Naive thymus-derived CD8-positive, alpha-beta T cell (primary cell): Measurements from ENCODE around the gene EPHB4. TPM values are rescaled to one million over a fixed set of nuclear protein-coding genes. Genes with fewer than 3 reads are reported as not detected.
A peak's percentile ranks its signal among the peaks of the same experiment; 100 is the strongest.

Source experiments
- ATAC-seq, 2 donors: fragments of 150-1000 bp; cut with Tn5 transposase in 1 of 2; sonication (Bioruptor Pico), chemical (Tn5 transposase) in 1 of 2; 1 replicate in 1 of 2; 2 replicates in 1 of 2; pipeline ENCODE4 v1.10.0; 2021; ENCODE audit warnings: mild to moderate bottlenecking in 2 of 2, moderate library complexity in 2 of 2
- POLR2A ChIA-PET: fragments of 350-600 bp; sonication (Branson Sonifier 250); formaldehyde crosslinking; loops from one replicate; lab custom pipeline; 2021; ENCODE audit warnings: antibody characterized with exemption; lab: Charles Lee
- DNase-seq, 10 donors: peaks; one replicate each; pipeline versions ENCODE4 v3.0.0 to v3.0.0-alpha.2; 2020 to 2022
- H3K27ac Mint-ChIP-seq, 10 donors: one replicate each; pipeline ENCODE4 v1.8.0; 2020 to 2022; ENCODE audit warnings: mild to moderate bottlenecking in 10 of 10, mixed read lengths in 10 of 10, moderate library complexity in 4 of 10, inconsistent platforms in 1 of 10
- H3K27me3 Mint-ChIP-seq, 5 donors: one replicate each; pipeline ENCODE4 v1.8.0; 2021 to 2022; ENCODE audit warnings: mixed read lengths in 5 of 5
- H3K36me3 Mint-ChIP-seq, 3 donors: one replicate each; pipeline ENCODE4 v1.8.0; 2020 to 2022; ENCODE audit warnings: mixed read lengths in 3 of 3, mild to moderate bottlenecking in 2 of 3, inconsistent platforms in 1 of 3
- H3K4me1 Mint-ChIP-seq, 4 donors: one replicate each; pipeline ENCODE4 v1.8.0; 2021 to 2022; ENCODE audit warnings: mixed read lengths in 4 of 4
- H3K4me3 Mint-ChIP-seq, 10 donors: one replicate each; pipeline ENCODE4 v1.8.0; 2020 to 2022; ENCODE audit warnings: mild to moderate bottlenecking in 10 of 10, mixed read lengths in 10 of 10, moderate library complexity in 6 of 10, inconsistent platforms in 1 of 10
- H3K9me3 Mint-ChIP-seq, 9 donors: one replicate each; pipeline ENCODE4 v1.8.0; 2020 to 2022; ENCODE audit warnings: mixed read lengths in 9 of 9, mild to moderate bottlenecking in 3 of 9, inconsistent platforms in 1 of 9, moderate library complexity in 1 of 9
- polyA plus RNA-seq, 3 donors: library from polyadenylated mRNA; unstranded; fragments of 300-500 nt; fragmentation: Illumina TruSeq; gene quantifications; one replicate each; pipeline ENCODE4 v1.2.3, GENCODE V29; 2021
- total RNA-seq, 8 experiments: library from RNA in 2 of 8; stranded (reverse) in 2 of 8; gene quantifications; one replicate each; pipeline ENCODE4 v1.2.3 and lab custom pipeline; 2021 to 2026

EPHB4 gene
- total and polyA plus RNA-seq, 5 experiments from 2014 or later, result 0.18 to 12.3 (median 6.1) TPM; not detected in 1

DNA sequence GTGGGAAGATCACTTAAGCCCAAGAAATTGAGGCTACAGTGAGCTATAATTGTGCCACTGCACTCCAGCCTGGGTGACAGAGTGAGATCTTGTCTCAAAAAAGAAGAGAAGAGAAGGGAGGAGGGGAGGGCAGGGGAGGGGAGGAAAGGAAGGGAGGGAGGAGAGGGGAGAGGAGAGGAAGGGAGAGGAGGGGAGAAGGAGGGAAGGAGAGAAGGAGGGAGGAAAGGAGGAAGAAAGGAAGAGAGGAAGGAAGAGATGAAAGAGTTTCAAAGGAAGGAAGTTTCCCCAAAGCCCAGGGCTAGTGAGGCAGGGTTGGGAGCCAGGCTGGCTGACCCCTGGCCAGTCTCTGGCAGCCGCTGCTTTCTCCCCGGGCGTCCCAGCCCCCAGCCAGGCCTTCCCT, 32.6 kb downstream of the EPHB4 start:
- POLR2A ChIA-PET, result no interaction called here
- H3K27me3 Mint-ChIP-seq, result peaks cover 1 to 40% (median 6%) of the 10 kb centered on the region in 5 donors

DNA sequence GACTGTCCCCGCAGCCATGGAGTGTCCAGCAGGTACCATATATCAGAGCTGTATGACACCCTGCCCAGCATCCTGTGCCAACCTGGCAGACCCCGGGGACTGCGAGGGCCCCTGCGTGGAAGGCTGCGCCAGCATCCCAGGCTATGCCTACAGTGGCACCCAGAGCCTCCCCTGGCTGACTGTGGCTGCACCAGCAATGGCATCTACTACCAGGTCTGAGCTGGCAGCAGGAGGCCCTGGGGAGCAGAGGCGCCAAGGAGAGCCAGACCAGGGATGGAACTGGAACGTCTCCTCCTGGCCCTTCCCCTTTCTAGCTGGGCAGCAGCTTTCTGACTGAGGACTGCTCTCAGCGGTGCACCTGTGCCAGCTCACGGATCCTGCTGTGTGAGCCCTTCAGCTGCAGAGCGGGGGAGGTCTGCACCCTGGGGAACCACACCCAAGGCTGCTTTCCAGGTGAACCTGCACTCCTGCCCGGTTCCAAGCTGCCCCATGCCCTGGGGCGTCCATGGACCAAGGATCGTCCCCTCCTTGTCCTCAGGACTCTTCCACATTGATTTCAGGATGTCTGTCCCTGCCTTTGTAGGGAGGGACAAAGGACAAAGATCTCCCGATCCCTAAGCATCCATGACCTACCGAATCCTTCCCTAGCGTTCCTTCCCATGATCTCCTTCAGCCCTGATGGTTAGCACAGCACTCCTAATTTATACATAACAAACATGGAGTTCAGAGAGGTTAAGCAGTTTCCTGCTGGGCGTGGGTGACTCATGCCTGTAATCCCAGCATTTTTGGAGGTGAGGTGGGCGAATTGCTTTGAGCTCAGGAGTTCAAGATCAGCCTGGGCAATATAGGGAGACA, 33.3 kb downstream of the EPHB4 start:
- no peak for DNase-seq
- ATAC-seq, result no peak
- POLR2A ChIA-PET, result interaction anchor here (0.6 kb wide), 1 partner anchor 293 kb away, joined by 7 read pairs; no protein-coding TSS in a partner anchor
- H3K9me3 Mint-ChIP-seq, result no peaks in the 10 kb centered on the region
- no peaks in the 10 kb centered on the region for H3K36me3 Mint-ChIP-seq
- H3K27me3 Mint-ChIP-seq, result peaks cover 1 to 40% (median 3%) of the 10 kb centered on the region in 5 donors
- H3K4me1 Mint-ChIP-seq, result peaks cover 0 to 2% (median 0%) of the 10 kb centered on the region in 4 donors
- H3K4me3 Mint-ChIP-seq, result no peak overlapping the region
- H3K27ac Mint-ChIP-seq, result peak overlapping the region in 2 of 10 donors; percentile 15 to 21

More for the DNA sequence above, 32.6 kb downstream of the EPHB4 start:
- H3K27ac Mint-ChIP-seq, result no peak overlapping the region
- no peak overlapping the region for H3K4me3 Mint-ChIP-seq
- no peak for DNase-seq
- H3K4me1 Mint-ChIP-seq, result peaks cover 0 to 5% (median 4%) of the 10 kb centered on the region in 4 donors
- no peak for ATAC-seq
- no peaks in the 10 kb centered on the region for H3K9me3 Mint-ChIP-seq
- no peaks in the 10 kb centered on the region for H3K36me3 Mint-ChIP-seq

DNA sequence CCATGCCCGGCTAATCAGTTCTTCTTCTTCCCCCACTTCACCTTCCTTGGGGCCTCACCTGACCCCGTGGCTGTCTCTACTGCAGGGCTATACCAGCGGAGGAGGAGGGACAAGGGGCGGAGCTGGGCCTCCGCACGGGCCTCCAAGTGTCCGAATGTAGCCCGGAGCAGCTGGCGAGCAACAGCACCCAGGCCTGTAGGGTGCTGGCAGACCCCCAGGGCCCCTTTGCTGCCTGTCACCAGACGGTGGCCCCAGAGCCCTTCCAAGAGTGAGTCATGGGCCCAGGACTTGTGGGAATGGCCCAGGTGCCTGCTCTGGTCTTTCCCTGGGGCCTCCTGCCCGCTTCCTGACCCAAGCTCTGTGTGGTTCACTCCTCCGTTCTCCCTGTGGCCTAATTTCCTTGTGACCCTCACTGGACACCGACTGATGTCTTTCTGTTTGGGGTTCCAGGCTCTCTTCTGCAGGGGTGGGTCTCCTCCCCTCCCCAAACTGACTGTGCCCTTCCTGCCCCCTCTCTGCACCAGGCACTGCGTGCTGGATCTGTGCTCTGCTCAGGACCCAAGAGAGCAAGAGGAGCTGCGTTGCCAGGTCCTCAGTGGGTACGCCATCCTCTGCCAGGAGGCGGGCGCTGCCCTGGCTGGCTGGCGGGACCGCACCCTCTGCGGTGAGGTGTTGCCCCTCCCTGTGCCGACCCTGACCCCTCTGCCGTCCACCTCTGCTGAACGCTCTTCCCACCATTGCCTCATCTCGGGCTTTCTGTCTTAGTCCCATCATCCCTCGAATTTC, 35.2 kb downstream of the EPHB4 start:
- Mint-ChIP-seq H3K27ac (no peak overlapping the region), H3K36me3 (no peaks in the 10 kb centered on the region), H3K27me3 (peaks cover 0 to 31% (median 3%) of the 10 kb centered on the region in 5 donors), H3K9me3 (no peaks in the 10 kb centered on the region), H3K4me3 (peak overlapping the region in 1 of 10 donors; percentile 10), H3K4me1 (peaks cover 0 to 4% (median 0%) of the 10 kb centered on the region in 4 donors)
- no peak for ATAC-seq
- POLR2A ChIA-PET, result no interaction called here
- no peak for DNase-seq

DNA sequence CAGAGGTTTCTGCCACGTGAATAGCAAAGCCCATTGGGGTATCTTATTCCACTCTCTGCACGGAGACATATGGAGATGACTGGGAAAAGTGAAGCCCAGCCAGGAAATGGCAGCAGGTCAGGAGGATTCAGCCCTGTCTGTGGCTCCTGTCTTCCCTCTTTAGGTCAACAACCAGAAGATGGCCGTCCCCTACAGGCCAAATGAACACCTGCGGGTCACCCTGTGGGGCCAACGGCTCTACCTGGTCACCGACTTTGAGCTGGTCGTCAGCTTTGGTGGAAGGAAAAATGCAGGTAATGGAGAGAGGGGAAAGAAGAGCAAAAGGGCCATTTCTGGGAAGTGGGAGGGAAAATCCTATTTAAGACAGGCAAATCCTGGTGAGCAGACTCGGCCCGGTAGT, 38.3 kb downstream of the EPHB4 start:
- no peak for ATAC-seq
- no peak overlapping the region for H3K4me3 Mint-ChIP-seq
- H3K9me3 Mint-ChIP-seq, result peaks cover 0 to 6% (median 0%) of the 10 kb centered on the region in 9 donors
- H3K27me3 Mint-ChIP-seq, result peaks cover 0 to 24% (median 7%) of the 10 kb centered on the region in 5 donors
- peak overlapping the region in 1 of 10 donors; percentile 81 for H3K27ac Mint-ChIP-seq
- peak in 1 of 10 donors; percentile 31 for DNase-seq
- POLR2A ChIA-PET, result no interaction called here
- H3K4me1 Mint-ChIP-seq, result peaks cover 2 to 6% (median 3%) of the 10 kb centered on the region in 4 donors
- no peaks in the 10 kb centered on the region for H3K36me3 Mint-ChIP-seq

DNA sequence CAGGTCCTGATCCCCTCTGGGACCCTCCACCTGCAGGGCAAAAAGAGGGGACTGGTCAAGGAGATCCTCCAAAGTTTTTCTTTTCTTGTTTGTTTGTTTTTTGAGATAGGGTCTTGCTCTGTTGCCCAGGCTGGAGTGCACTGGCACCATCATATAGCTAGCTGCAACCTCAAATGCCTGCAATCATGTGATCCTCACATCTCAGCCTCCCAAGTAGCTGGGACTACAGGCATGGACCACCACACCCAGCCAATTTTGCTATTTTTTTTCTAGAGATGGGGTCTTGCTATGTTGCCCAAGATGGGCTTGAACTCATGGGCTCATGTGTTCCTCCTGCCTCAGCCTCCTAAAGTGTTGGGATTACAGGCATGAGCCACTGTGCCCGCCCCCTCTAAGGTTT, 41.0 kb downstream of the EPHB4 start:
- Mint-ChIP-seq H3K36me3 (no peaks in the 10 kb centered on the region), H3K4me3 (peak overlapping the region in 6 of 10 donors; percentile 15 to 95 (median 72)), H3K27me3 (peaks cover 0 to 7% (median 4%) of the 10 kb centered on the region in 5 donors), H3K27ac (peak overlapping the region in 3 of 10 donors; percentile 77 to 94 (median 80)), H3K9me3 (peaks cover 0 to 8% (median 0%) of the 10 kb centered on the region in 9 donors), H3K4me1 (peaks cover 2 to 6% (median 3%) of the 10 kb centered on the region in 4 donors)
- DNase-seq, result no peak
- POLR2A ChIA-PET, result interaction anchor here (0.6 kb wide), 1 partner anchor 444 kb away, joined by 3 read pairs; no protein-coding TSS in a partner anchor
- no peak for ATAC-seq

DNA sequence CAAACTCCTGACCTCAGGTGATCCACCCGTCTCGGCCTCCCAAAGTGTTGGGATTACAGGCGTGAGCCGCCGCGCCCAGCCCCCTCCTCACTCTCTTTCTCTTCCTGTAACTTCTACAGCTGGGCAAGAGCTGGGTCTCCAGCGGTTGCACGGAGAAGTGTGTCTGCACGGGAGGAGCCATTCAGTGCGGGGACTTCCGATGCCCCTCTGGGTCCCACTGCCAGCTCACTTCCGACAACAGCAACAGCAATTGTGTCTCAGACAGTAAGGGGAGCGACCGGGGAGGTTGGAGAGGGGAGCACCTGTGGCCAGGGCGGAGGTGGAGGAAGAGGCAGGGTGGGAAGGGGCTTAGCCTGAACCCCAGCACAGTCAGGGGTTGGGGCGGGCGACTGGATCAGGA, 41.4 kb downstream of the EPHB4 start:
- Mint-ChIP-seq H3K27me3 (peaks cover 0 to 7% (median 3%) of the 10 kb centered on the region in 5 donors), H3K4me1 (peaks cover 2 to 6% (median 3%) of the 10 kb centered on the region in 4 donors), H3K9me3 (peaks cover 0 to 8% (median 0%) of the 10 kb centered on the region in 9 donors), H3K27ac (peak overlapping the region in 9 of 10 donors; percentile 44 to 94 (median 87)), H3K4me3 (peak overlapping the region in 9 of 10 donors; percentile 68 to 95 (median 86)), H3K36me3 (no peaks in the 10 kb centered on the region)
- POLR2A ChIA-PET, result interaction anchor here (0.6 kb wide), 1 partner anchor 444 kb away, joined by 3 read pairs; no protein-coding TSS in a partner anchor
- ATAC-seq (peak in 1 of 2 donors; percentile 99), DNase-seq (peak in 6 of 10 donors; percentile 12 to 51 (median 46))

DNA sequence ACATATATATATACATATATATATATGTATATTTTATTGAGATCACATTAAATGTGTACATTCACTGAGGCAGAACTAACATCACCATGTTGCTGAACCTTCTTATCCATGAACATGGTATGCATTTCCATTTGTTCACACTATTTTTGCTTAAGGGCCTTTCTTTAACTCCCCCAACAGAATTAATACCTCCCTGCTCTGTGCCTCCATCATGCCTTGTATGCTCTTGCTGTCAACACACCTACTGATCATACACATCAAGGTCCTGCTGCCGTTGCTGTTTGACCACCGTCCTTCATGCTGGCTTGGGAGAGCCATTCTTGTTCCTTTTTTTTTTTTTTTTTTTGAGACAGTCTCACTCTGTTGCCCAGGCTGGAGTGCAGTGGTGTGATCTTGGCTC, 43.5 kb downstream of the EPHB4 start:
- Mint-ChIP-seq H3K4me1 (peaks cover 2 to 6% (median 3%) of the 10 kb centered on the region in 4 donors), H3K36me3 (no peaks in the 10 kb centered on the region), H3K4me3 (no peak overlapping the region), H3K27ac (no peak overlapping the region), H3K27me3 (peaks cover 0 to 7% (median 3%) of the 10 kb centered on the region in 5 donors), H3K9me3 (peaks cover 0 to 8% (median 0%) of the 10 kb centered on the region in 9 donors)
- POLR2A ChIA-PET, result no interaction called here
- ATAC-seq (no peak), DNase-seq (no peak)

DNA sequence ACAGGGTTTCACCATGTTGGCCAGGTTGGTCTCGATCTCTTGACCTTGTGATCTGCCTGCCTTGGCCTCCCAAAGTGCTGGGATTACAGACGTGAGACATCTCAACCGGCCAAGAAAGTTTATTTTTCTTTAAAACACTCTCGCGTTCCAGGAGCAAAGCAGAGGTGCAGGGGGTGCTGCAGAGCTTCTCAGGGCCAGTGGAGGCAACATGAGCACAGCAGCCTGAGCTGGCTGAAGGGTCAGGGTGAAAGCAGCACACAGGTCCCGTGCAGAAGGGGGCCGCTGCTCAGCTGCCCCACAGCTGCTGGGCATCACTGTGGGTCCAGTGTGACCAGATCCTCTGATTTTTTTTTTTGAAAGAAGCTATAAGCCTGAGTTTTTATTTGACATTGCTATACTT, 46.1 kb downstream of the EPHB4 start:
- DNase-seq, result peak in 1 of 10 donors; percentile 60
- no peak overlapping the region for H3K27ac Mint-ChIP-seq
- peaks cover 2 to 6% (median 3%) of the 10 kb centered on the region in 4 donors for H3K4me1 Mint-ChIP-seq
- no peak for ATAC-seq
- no peak overlapping the region for H3K4me3 Mint-ChIP-seq
- H3K27me3 Mint-ChIP-seq, result peaks cover 0 to 5% (median 2%) of the 10 kb centered on the region in 5 donors
- peaks cover 0 to 8% (median 0%) of the 10 kb centered on the region in 9 donors for H3K9me3 Mint-ChIP-seq
- no peaks in the 10 kb centered on the region for H3K36me3 Mint-ChIP-seq
- POLR2A ChIA-PET, result interaction anchor here (0.7 kb wide), 1 partner anchor 314 kb away, joined by 3 read pairs; no protein-coding TSS in a partner anchor

DNA sequence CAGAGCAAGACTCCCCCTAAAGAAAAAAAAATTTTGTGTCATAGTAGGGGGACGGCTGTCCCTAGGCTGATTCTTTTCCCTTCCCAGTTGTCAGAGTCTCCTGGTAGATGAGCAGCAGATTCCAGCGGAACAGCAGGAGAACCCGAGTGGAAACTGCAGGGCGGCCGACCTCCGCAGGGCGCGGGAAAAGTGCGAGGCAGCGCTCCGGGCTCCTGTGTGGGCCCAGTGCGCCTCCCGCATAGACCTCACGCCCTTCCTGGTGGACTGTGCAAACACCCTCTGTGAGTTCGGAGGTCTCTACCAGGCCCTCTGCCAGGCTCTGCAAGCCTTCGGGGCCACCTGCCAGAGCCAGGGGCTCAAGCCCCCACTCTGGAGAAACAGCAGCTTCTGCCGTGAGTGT, 48.0 kb downstream of the EPHB4 start:
- Mint-ChIP-seq H3K36me3 (no peaks in the 10 kb centered on the region), H3K4me1 (peaks cover 0 to 3% (median 0%) of the 10 kb centered on the region in 4 donors), H3K27ac (no peak overlapping the region), H3K9me3 (peaks cover 0 to 7% (median 0%) of the 10 kb centered on the region in 9 donors), H3K4me3 (no peak overlapping the region), H3K27me3 (peaks cover 3 to 13% (median 5%) of the 10 kb centered on the region in 5 donors)
- POLR2A ChIA-PET, result no interaction called here
- no peak for ATAC-seq
- DNase-seq, result peak in 1 of 10 donors; percentile 28

DNA sequence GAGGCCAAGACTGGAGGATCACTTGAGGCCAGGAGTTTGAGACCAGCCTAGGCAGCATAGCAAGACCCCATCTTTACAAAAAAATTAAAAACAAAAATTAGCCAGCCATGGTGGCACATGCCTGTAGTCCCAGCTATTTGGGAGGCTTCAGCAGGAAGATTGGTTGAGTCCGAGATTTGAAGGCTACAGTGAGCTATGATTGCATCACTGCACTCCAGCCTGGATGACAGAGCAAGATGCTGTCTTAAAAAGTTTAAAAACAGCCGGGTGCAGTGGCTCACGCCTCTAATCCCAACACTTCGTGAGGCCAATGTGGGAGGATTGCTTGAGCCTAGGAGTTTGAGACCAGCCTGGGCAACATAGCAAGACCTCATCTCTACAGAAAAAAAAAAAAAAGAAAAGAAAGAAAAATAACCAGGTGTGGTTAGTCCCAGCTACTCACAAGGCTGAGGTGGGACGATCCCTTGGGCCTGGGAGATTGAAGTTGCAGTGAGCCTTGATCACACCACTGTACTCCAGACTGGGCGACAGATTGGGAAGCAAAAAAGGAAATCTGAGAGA, 49.2 kb downstream of the EPHB4 start:
- ATAC-seq, result no peak
- POLR2A ChIA-PET, result no interaction called here
- no peaks in the 10 kb centered on the region for H3K36me3 Mint-ChIP-seq
- no peak for DNase-seq
- H3K4me3 Mint-ChIP-seq, result no peak overlapping the region
- H3K27me3 Mint-ChIP-seq, result peaks cover 3 to 13% (median 5%) of the 10 kb centered on the region in 5 donors
- H3K27ac Mint-ChIP-seq, result no peak overlapping the region
- H3K9me3 Mint-ChIP-seq, result no peaks in the 10 kb centered on the region
- peaks cover 0 to 3% (median 0%) of the 10 kb centered on the region in 4 donors for H3K4me1 Mint-ChIP-seq

DNA sequence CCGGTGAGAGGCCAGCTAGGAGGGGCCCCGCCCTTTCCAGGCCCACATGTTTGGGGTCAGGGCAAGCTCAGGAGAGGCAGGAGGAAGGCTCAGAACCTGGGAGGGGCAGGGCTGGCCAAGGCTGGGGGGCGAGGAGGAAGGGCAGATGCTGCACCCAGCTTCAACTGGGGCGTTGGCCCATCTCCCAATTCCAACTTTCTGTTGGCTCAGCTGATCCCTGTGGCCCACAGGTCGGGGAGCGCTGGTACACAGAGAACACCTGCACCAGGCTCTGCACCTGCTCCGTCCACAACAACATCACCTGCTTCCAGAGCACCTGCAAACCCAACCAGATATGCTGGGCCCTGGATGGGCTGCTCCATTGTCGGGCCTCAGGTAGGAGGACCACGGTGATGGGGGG, 53.8 kb downstream of the EPHB4 start:
- POLR2A ChIA-PET, result no interaction called here
- Mint-ChIP-seq H3K9me3 (no peaks in the 10 kb centered on the region), H3K4me3 (no peak overlapping the region), H3K4me1 (peaks cover 0 to 3% (median 0%) of the 10 kb centered on the region in 4 donors), H3K27ac (no peak overlapping the region), H3K27me3 (peaks cover 3 to 21% (median 8%) of the 10 kb centered on the region in 5 donors), H3K36me3 (no peaks in the 10 kb centered on the region)
- DNase-seq, result peak in 1 of 10 donors; percentile 63
- ATAC-seq, result no peak

DNA sequence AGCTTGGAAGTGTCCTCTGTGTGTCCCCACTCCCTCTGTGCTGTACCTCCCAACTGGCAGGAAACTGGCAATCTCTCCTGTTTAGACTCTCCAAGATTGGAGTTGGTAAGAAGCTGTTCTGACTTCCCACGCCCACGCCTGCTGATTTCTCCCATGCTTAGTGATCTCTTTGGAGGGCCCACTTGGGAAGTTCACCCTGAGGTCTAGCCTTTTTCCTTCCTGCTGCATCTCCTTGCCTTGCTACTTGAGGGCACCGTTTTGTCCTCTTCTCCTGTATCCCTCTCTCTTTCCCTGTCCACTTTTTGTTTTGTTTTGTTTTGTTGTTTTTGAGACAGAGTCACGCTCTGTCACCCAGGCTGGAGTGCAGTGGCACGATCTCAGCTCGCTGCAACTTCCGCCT, 58.5 kb downstream of the EPHB4 start:
- Mint-ChIP-seq H3K9me3 (no peaks in the 10 kb centered on the region), H3K4me3 (no peak overlapping the region), H3K36me3 (no peaks in the 10 kb centered on the region), H3K27me3 (peaks cover 0 to 11% (median 10%) of the 10 kb centered on the region in 5 donors), H3K27ac (peak overlapping the region in 1 of 10 donors; percentile 45), H3K4me1 (peaks cover 0 to 2% (median 0%) of the 10 kb centered on the region in 4 donors)
- ATAC-seq (no peak), DNase-seq (peak in 1 of 10 donors; percentile 53)
- POLR2A ChIA-PET, result no interaction called here
